HepG2 (cell line): Measurements from ENCODE around the gene SPCS1. TPM values are rescaled to one million over a fixed set of nuclear protein-coding genes. Genes with fewer than 3 reads are reported as not detected.

Source experiments
- MAFK ChIP-seq, 2 experiments: IDR thresholded peaks in 1 of 2; conservative IDR thresholded peaks in 1 of 2; 2 replicates each; pipeline ENCODE4 v1.6.1; 2011; ENCODE audit warnings: improper control_type of control experiment in 2 of 2, low read length in 2 of 2
- MLX ChIP-seq: IDR thresholded peaks from 2 replicates; pipeline ENCODE4 v1.6.1; 2016
- PCBP2 ChIP-seq: fragments of 200-400 bp; formaldehyde crosslinking; optimal IDR thresholded peaks from 2 replicates; pipeline ENCODE3; 2018; ENCODE audit warnings: low read length, low read depth; ENCODE audit not compliant: poor library complexity, severe bottlenecking
- PRDM15 ChIP-seq: sonication (generic); formaldehyde crosslinking; IDR thresholded peaks from 2 replicates; pipeline ENCODE4 v1.4.0; 2020; ENCODE audit warnings: missing genetic modification reagents
- SAP130 ChIP-seq: IDR thresholded peaks from 2 replicates; pipeline ENCODE4 v1.6.1; 2016; ENCODE audit warnings: low read depth
- SOX5 ChIP-seq: IDR thresholded peaks from 2 replicates; pipeline ENCODE4 v1.6.1; 2016; ENCODE audit warnings: borderline replicate concordance
- TGIF2 ChIP-seq: IDR thresholded peaks from 2 replicates; pipeline ENCODE4 v1.6.1; 2016; ENCODE audit warnings: control low read depth, missing compliant biosample characterization
- TP53 ChIP-seq: sonication (generic); formaldehyde crosslinking; conservative IDR thresholded peaks from 2 replicates; pipeline ENCODE4 v1.4.0; 2020; ENCODE audit warnings: missing genetic modification reagents
- WIZ ChIP-seq: sonication (generic); formaldehyde crosslinking; IDR thresholded peaks from 2 replicates; pipeline ENCODE4 v1.5.1; 2020; ENCODE audit warnings: mild to moderate bottlenecking, missing genetic modification reagents
- ZFP82 ChIP-seq: sonication (generic); formaldehyde crosslinking; IDR thresholded peaks from 2 replicates; pipeline ENCODE4 v1.5.1; 2020; ENCODE audit warnings: mild to moderate bottlenecking, missing genetic modification reagents, borderline replicate concordance
- ZNF10 ChIP-seq: sonication (generic); formaldehyde crosslinking; IDR thresholded peaks from 2 replicates; pipeline ENCODE4 v1.4.0; 2020; ENCODE audit warnings: mild to moderate bottlenecking, low read depth, missing genetic modification reagents, borderline replicate concordance
- ZNF326 ChIP-seq: sonication (generic); formaldehyde crosslinking; IDR thresholded peaks from 2 replicates; pipeline ENCODE4 v1.4.0; 2020; ENCODE audit warnings: missing genetic modification reagents, borderline replicate concordance
- ZNF501 ChIP-seq: sonication (generic); formaldehyde crosslinking; IDR thresholded peaks from 2 replicates; pipeline ENCODE4 v1.5.1; 2020; ENCODE audit warnings: mild to moderate bottlenecking, moderate library complexity, missing genetic modification reagents
- ZNF720 ChIP-seq: sonication (generic); formaldehyde crosslinking; IDR thresholded peaks from 2 replicates; pipeline ENCODE4 v1.4.0; 2020; ENCODE audit warnings: missing genetic modification reagents
- ZNF75D ChIP-seq: sonication (generic); formaldehyde crosslinking; IDR thresholded peaks from 2 replicates; pipeline ENCODE4 v1.8.1; 2023; ENCODE audit warnings: missing genetic modification reagents, mild to moderate bottlenecking, borderline replicate concordance
- polyA plus RNA-seq, 8 experiments: library from polyadenylated mRNA; depleted of rRNA in 3 of 8; stranded (reverse) in 7 of 8; unstranded in 1 of 8; fragments of >200 nt; fragmentation: Illumina TruSeq in 4 of 8; extraction: Trizol in 4 of 8; gene quantifications; 2 replicates each; pipeline versions ENCODE4 v1.2.1 to v1.2.3, GENCODE V29; 2011 to 2016; ENCODE audit warnings: low read depth in 4 of 8, missing spikeins in 1 of 8, mixed read lengths in 1 of 8; ENCODE audit not compliant: insufficient read depth in 1 of 8
- total RNA-seq, 5 experiments: library from RNA; depleted of rRNA; stranded (reverse); fragments of >200 nt; fragmentation: Illumina TruSeq; extraction: Trizol; gene quantifications; 2 replicates each; pipeline ENCODE4 v1.2.3, GENCODE V29; 2016; ENCODE audit warnings: low read depth in 1 of 5
- TF ChIP-seq, protein P1 (sequence below): sonication (generic); formaldehyde crosslinking; IDR thresholded peaks from 2 replicates; pipeline ENCODE4 v1.5.0; 2020; ENCODE audit warnings: mild to moderate bottlenecking, missing genetic modification reagents, borderline replicate concordance

Gene SPCS1
- total and polyA plus RNA-seq, 2 of the 13 experiments (the other 11 are each of a cell fraction or from before 2014, with no cell fraction given): 84.6 to 120 TPM

GRCh38 chr3:52685709-52686691 is 19.9 kb upstream of the SPCS1 start, which contains the start of the genes GNL3 and PBRM1 (continued):
- TF ChIP-seq, protein P1, sequence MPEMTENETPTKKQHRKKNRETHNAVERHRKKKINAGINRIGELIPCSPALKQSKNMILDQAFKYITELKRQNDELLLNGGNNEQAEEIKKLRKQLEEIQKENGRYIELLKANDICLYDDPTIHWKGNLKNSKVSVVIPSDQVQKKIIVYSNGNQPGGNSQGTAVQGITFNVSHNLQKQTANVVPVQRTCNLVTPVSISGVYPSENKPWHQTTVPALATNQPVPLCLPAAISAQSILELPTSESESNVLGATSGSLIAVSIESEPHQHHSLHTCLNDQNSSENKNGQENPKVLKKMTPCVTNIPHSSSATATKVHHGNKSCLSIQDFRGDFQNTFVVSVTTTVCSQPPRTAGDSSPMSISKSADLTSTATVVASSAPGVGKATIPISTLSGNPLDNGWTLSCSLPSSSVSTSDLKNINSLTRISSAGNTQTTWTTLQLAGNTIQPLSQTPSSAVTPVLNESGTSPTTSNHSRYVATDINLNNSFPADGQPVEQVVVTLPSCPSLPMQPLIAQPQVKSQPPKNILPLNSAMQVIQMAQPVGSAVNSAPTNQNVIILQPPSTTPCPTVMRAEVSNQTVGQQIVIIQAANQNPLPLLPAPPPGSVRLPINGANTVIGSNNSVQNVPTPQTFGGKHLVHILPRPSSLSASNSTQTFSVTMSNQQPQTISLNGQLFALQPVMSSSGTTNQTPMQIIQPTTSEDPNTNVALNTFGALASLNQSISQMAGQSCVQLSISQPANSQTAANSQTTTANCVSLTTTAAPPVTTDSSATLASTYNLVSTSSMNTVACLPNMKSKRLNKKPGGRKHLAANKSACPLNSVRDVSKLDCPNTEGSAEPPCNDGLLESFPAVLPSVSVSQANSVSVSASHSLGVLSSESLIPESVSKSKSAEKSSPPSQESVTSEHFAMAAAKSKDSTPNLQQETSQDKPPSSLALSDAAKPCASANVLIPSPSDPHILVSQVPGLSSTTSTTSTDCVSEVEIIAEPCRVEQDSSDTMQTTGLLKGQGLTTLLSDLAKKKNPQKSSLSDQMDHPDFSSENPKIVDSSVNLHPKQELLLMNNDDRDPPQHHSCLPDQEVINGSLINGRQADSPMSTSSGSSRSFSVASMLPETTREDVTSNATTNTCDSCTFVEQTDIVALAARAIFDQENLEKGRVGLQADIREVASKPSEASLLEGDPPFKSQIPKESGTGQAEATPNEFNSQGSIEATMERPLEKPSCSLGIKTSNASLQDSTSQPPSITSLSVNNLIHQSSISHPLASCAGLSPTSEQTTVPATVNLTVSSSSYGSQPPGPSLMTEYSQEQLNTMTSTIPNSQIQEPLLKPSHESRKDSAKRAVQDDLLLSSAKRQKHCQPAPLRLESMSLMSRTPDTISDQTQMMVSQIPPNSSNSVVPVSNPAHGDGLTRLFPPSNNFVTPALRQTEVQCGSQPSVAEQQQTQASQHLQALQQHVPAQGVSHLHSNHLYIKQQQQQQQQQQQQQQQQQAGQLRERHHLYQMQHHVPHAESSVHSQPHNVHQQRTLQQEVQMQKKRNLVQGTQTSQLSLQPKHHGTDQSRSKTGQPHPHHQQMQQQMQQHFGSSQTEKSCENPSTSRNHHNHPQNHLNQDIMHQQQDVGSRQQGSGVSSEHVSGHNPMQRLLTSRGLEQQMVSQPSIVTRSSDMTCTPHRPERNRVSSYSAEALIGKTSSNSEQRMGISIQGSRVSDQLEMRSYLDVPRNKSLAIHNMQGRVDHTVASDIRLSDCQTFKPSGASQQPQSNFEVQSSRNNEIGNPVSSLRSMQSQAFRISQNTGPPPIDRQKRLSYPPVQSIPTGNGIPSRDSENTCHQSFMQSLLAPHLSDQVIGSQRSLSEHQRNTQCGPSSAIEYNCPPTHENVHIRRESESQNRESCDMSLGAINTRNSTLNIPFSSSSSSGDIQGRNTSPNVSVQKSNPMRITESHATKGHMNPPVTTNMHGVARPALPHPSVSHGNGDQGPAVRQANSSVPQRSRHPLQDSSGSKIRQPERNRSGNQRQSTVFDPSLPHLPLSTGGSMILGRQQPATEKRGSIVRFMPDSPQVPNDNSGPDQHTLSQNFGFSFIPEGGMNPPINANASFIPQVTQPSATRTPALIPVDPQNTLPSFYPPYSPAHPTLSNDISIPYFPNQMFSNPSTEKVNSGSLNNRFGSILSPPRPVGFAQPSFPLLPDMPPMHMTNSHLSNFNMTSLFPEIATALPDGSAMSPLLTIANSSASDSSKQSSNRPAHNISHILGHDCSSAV: no peak
- TF ChIP-seq ZNF720: 0 out of 2 replicates have a peak, but pooled peaks have one; percentile 34
- TF ChIP-seq ZNF501 (CRISPR knock-in tag): peak; percentile 72; the same call in 1 of the 2 replicates
- TF ChIP-seq ZFP82 (CRISPR knock-in tag): no peak
- peak; percentile 99 for TF ChIP-seq SAP130
- no peak for TF ChIP-seq MAFK (conservative IDR thresholded peaks at IDR 0.05 in 1 of 2, IDR thresholded peaks at IDR 0.05 in 1 of 2; ENCODE audit: low read length in 2 of 2)
- no peak for TF ChIP-seq ZNF75D (CRISPR knock-in tag)
- peak; percentile 39; the same call in 1 of the 2 replicates for TF ChIP-seq PRDM15 (CRISPR knock-in tag)
- no peak for TF ChIP-seq ZNF326 (CRISPR knock-in tag)
- peak; percentile 94 for TF ChIP-seq TGIF2
- TF ChIP-seq TP53: peak; percentile 57; the same call in 1 of the 2 replicates
- TF ChIP-seq SOX5 (CRISPR knock-in tag): peak; percentile 66
- TF ChIP-seq ZNF10 (CRISPR knock-in tag): no peak
- TF ChIP-seq MLX (CRISPR knock-in tag): peak; percentile 68; the same call in 1 of the 2 replicates
- TF ChIP-seq PCBP2: no peak
- peak; percentile 50; the same call in 1 of the 2 replicates for TF ChIP-seq WIZ
